Activated B cell treated with CpG ODN at 0.5 μM for 24 hours (primary cell): ENCODE measurements around the gene EEF1A2. TPM values are rescaled to one million over a fixed set of nuclear protein-coding genes. Genes with fewer than 3 reads are reported as not detected.

Experiments used
- ATAC-seq: fragments of 200-7000 bp; cut with Tn5 transposase; one replicate; pipeline ENCODE4 v1.10.0; 2021; ENCODE audit warnings: low read depth, mild to moderate bottlenecking, moderate library complexity
- CTCF ChIA-PET: fragments of 350-600 bp; sonication (Branson Sonifier 250); formaldehyde crosslinking; loops from one replicate; lab custom pipeline; 2021; ENCODE audit warnings: antibody characterized with exemption; lab: Charles Lee
- POLR2A ChIA-PET: fragments of 350-600 bp; sonication (Branson Sonifier 250); formaldehyde crosslinking; loops from one replicate; lab custom pipeline; 2021; ENCODE audit warnings: antibody characterized with exemption; lab: Charles Lee
- DNase-seq: peaks from one replicate; pipeline ENCODE4 v3.0.0; 2022
- H3K27ac Mint-ChIP-seq: one replicate; pipeline ENCODE4 v1.8.0; 2020; ENCODE audit warnings: mixed read lengths
- H3K27me3 Mint-ChIP-seq: one replicate; pipeline ENCODE4 v1.8.0; 2021; ENCODE audit warnings: mixed read lengths
- H3K36me3 Mint-ChIP-seq: one replicate; pipeline ENCODE4 v1.8.0; 2021; ENCODE audit warnings: low read depth, mixed read lengths
- H3K4me1 Mint-ChIP-seq: one replicate; pipeline ENCODE4 v1.8.0; 2021; ENCODE audit warnings: mixed read lengths
- H3K4me3 Mint-ChIP-seq: one replicate; pipeline ENCODE4 v1.8.0; 2020; ENCODE audit warnings: mild to moderate bottlenecking, mixed read lengths
- H3K9me3 Mint-ChIP-seq: one replicate; pipeline ENCODE4 v1.8.0; 2020; ENCODE audit warnings: mixed read lengths
- CTCF ChIP-seq: fragments of 200-600 bp; IDR thresholded peaks from one replicate; pipeline ENCODE4 v1.8.0; 2022; ENCODE audit warnings: antibody characterized with exemption, mild to moderate bottlenecking
- intact Hi-C: fragments of 100-400 bp; cut with micrococcal nuclease; formaldehyde crosslinking; loops from one replicate; pipeline ENCODE4 v1.15.1; 2024
- total RNA-seq: library from RNA; stranded (reverse); gene quantifications from 2 replicates; pipeline ENCODE4 v1.2.3, GENCODE V29; 2022

The EEF1A2 gene
- total RNA-seq, 1 donor from 2014 or later, result 1.6 TPM

- ChIA-PET POLR2A (no interaction called here), CTCF (no interaction called here)
- DNase-seq (no peak), ATAC-seq (peak; percentile 25)
- H3K4me1 Mint-ChIP-seq, result peaks cover 8% of the 10 kb centered on the region
- no peaks in the 10 kb centered on the region for H3K9me3 Mint-ChIP-seq
- H3K27me3 Mint-ChIP-seq, result peaks cover 41% of the 10 kb centered on the region
- no peaks in the 10 kb centered on the region for H3K36me3 Mint-ChIP-seq
- no peak overlapping the region for H3K27ac Mint-ChIP-seq
- H3K4me3 Mint-ChIP-seq, result no peak overlapping the region
- no peak for TF ChIP-seq CTCF
- intact Hi-C loops, result no loop called here
Measured at GRCh38 chr20:63461104-63461763, 37.6 kb downstream of the EEF1A2 start.

DNA sequence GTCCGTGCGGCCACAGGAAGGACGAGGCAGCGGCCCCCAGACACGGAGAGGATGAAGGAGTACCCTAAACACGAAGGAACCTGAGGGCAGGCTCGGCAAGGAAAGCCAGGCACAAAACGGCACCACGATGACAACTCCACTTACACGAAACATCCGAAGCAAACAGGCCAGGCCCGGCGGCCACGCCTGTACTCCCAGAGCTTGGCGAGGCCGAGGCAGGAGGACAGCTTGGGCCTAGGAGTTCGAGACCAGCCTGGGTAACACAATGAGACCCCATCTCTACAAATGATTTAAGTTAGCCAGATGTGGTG lies 39.9 kb downstream of the EEF1A2 start:
- no peak for TF ChIP-seq CTCF
- ChIA-PET CTCF (no interaction called here), POLR2A (no interaction called here)
- ATAC-seq (no peak), DNase-seq (no peak)
- intact Hi-C loops, result no loop called here
- no peak overlapping the region for H3K4me3 Mint-ChIP-seq
- no peaks in the 10 kb centered on the region for H3K9me3 Mint-ChIP-seq
- peaks cover 11% of the 10 kb centered on the region for H3K4me1 Mint-ChIP-seq
- no peaks in the 10 kb centered on the region for H3K36me3 Mint-ChIP-seq
- H3K27me3 Mint-ChIP-seq, result peaks cover 36% of the 10 kb centered on the region
- no peak overlapping the region for H3K27ac Mint-ChIP-seq

GRCh38 chr20:63458170-63459069 lies 40.5 kb downstream of the EEF1A2 start:
- H3K27ac Mint-ChIP-seq, result no peak overlapping the region
- DNase-seq (no peak), ATAC-seq (no peak)
- H3K4me1 Mint-ChIP-seq, result peaks cover 11% of the 10 kb centered on the region
- H3K36me3 Mint-ChIP-seq, result no peaks in the 10 kb centered on the region
- POLR2A ChIA-PET, result interaction anchor here (1.4 kb wide), 1 partner anchor 63 kb away, joined by 3 read pairs; the partner anchor contains the start of gene PPDPF
- no peak for TF ChIP-seq CTCF
- intact Hi-C loops, result no loop called here
- H3K9me3 Mint-ChIP-seq, result no peaks in the 10 kb centered on the region
- no peak overlapping the region for H3K4me3 Mint-ChIP-seq
- H3K27me3 Mint-ChIP-seq, result peaks cover 34% of the 10 kb centered on the region
- CTCF ChIA-PET, result no interaction called here

- CTCF ChIA-PET, result no interaction called here
- intact Hi-C loops, result no loop called here
- TF ChIP-seq CTCF, result no peak
- peaks cover 29% of the 10 kb centered on the region for H3K27me3 Mint-ChIP-seq
- no peak overlapping the region for H3K27ac Mint-ChIP-seq
- ATAC-seq (peak; percentile 52), DNase-seq (no peak)
- no peak overlapping the region for H3K4me3 Mint-ChIP-seq
- no peaks in the 10 kb centered on the region for H3K9me3 Mint-ChIP-seq
- POLR2A ChIA-PET, result interaction anchor here (1.4 kb wide), 1 partner anchor 63 kb away, joined by 3 read pairs; the partner anchor contains the start of gene PPDPF
- peaks cover 11% of the 10 kb centered on the region for H3K4me1 Mint-ChIP-seq
- H3K36me3 Mint-ChIP-seq, result no peaks in the 10 kb centered on the region
Measured at GRCh38 chr20:63457737-63458136, 41.1 kb downstream of the EEF1A2 start.
